Measurements from ENCODE around the gene SORCS2. TPM values are rescaled to one million over a fixed set of nuclear protein-coding genes. Genes with fewer than 3 reads are reported as not detected.

SORCS2 gene
- total RNA-seq, 1 donor from 2014 or later, result 13.8 TPM

DNA sequence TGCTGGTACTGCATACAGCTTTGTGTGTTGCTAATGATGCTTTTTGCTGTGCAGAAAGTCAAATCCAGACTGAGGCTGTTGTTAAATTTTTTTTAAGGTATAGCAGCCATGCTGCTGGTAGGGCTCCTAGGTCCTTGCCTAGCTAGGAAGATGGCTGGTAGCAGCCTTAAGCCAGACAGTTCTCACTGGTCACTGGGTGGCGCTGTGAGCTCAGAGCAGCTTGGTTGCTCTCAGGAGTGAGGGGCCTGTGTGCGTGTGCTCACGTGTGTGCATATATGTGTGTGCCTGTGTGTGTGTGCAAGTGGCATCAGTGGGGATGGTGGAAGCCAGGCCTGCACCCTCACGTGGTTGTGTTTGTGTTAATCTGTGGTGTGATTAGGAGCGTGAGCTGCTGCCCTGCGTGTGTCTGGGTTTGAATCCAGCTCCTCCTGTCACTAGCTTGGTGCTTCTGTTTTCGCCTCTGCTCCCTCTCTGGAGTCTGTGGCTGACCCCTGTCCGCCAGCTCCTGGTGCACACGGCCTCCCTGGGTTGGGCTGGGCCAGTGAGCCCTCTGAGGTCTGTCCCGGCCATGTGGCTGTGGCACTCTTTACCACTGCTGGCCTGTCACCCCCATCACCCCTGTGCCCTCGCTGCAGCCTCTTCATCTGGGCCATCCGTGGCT lies 46.1 kb downstream of the SORCS2 start:
- Mint-ChIP-seq H3K9me3 (ENCODE audit: unreplicated experiment) (peaks cover 4% of the 10 kb centered on the region), H3K4me1 (ENCODE audit: low read depth, unreplicated experiment) (peaks cover 7% of the 10 kb centered on the region), H3K4me3 (ENCODE audit: unreplicated experiment) (no peak overlapping the region), H3K27me3 (ENCODE audit: low read depth, unreplicated experiment) (peaks cover 21% of the 10 kb centered on the region), H3K27ac (ENCODE audit: unreplicated experiment) (no peak overlapping the region), H3K36me3 (ENCODE audit: low read depth, unreplicated experiment) (peaks cover 9% of the 10 kb centered on the region)
- no peak overlapping the region for H3K27ac ChIP-seq (ENCODE audit: low read depth, low read length)
- H3K36me3 ChIP-seq (ENCODE audit: insufficient read depth, low read length), result no peaks in the 10 kb centered on the region
- H2AFZ ChIP-seq (ENCODE audit: low read depth, low read length), result no peak overlapping the region
- H4K20me1 ChIP-seq (ENCODE audit: insufficient read depth, low read length), result peaks cover 58% of the 10 kb centered on the region
- peaks cover 4% of the 10 kb centered on the region for H3K9me3 ChIP-seq (ENCODE audit: insufficient read depth, low read depth, low read length)
- no peaks in the 10 kb centered on the region for H3K4me1 ChIP-seq (ENCODE audit: insufficient read depth, low read length)
- peaks cover 26% of the 10 kb centered on the region for H3K79me2 ChIP-seq (ENCODE audit: insufficient read depth, low read length)
- H3K4me3 ChIP-seq (ENCODE audit: insufficient read depth, low read depth, low read length), result no peak overlapping the region
- no peak overlapping the region for H3K9ac ChIP-seq (ENCODE audit: low read length)
- no peak overlapping the region for H3K4me2 ChIP-seq (ENCODE audit: low read length)
- no peak for TF ChIP-seq EZH2 (IDR thresholded peaks at IDR 0.05; ENCODE audit: insufficient read depth, low read length)
- TF ChIP-seq CTCF (IDR thresholded peaks at IDR 0.05; ENCODE audit: insufficient read depth, low read depth, low read length), result peak; percentile 22
- no peak for FAIRE-seq
- no peaks in the 10 kb centered on the region for H3K27me3 ChIP-seq (ENCODE audit: insufficient read depth, low read length)
- no peak for DNase-seq (ENCODE audit: low read depth)

- Histone ChIP-seq H3K36me3 (ENCODE audit: insufficient read depth, low read length) (no peaks in the 10 kb centered on the region), H4K20me1 (ENCODE audit: insufficient read depth, low read length) (peaks cover 57% of the 10 kb centered on the region), H2AFZ (ENCODE audit: low read depth, low read length) (no peak overlapping the region), H3K9ac (ENCODE audit: low read length) (no peak overlapping the region), H3K4me1 (ENCODE audit: insufficient read depth, low read length) (no peaks in the 10 kb centered on the region), H3K27me3 (ENCODE audit: insufficient read depth, low read length) (no peaks in the 10 kb centered on the region), H3K79me2 (ENCODE audit: insufficient read depth, low read length) (peaks cover 32% of the 10 kb centered on the region), H3K27ac (ENCODE audit: low read depth, low read length) (no peak overlapping the region), H3K4me3 (ENCODE audit: insufficient read depth, low read depth, low read length) (no peak overlapping the region), H3K4me2 (ENCODE audit: low read length) (no peak overlapping the region), H3K9me3 (ENCODE audit: insufficient read depth, low read depth, low read length) (peaks cover 4% of the 10 kb centered on the region)
- H3K9me3 Mint-ChIP-seq (ENCODE audit: unreplicated experiment), result peaks cover 4% of the 10 kb centered on the region
- no peak overlapping the region for H3K4me3 Mint-ChIP-seq (ENCODE audit: unreplicated experiment)
- peaks cover 9% of the 10 kb centered on the region for H3K36me3 Mint-ChIP-seq (ENCODE audit: low read depth, unreplicated experiment)
- no peak overlapping the region for H3K27ac Mint-ChIP-seq (ENCODE audit: unreplicated experiment)
- H3K27me3 Mint-ChIP-seq (ENCODE audit: low read depth, unreplicated experiment), result peaks cover 19% of the 10 kb centered on the region
- DNase-seq (ENCODE audit: low read depth) (no peak), FAIRE-seq (no peak)
- peaks cover 7% of the 10 kb centered on the region for H3K4me1 Mint-ChIP-seq (ENCODE audit: low read depth, unreplicated experiment)
- no peak for TF ChIP-seq EZH2 (IDR thresholded peaks at IDR 0.05; ENCODE audit: insufficient read depth, low read length)
- TF ChIP-seq CTCF (IDR thresholded peaks at IDR 0.05; ENCODE audit: insufficient read depth, low read depth, low read length), result no peak
Observed at GRCh38 chr4:7239101-7239820, 46.9 kb downstream of the SORCS2 start.

DNA sequence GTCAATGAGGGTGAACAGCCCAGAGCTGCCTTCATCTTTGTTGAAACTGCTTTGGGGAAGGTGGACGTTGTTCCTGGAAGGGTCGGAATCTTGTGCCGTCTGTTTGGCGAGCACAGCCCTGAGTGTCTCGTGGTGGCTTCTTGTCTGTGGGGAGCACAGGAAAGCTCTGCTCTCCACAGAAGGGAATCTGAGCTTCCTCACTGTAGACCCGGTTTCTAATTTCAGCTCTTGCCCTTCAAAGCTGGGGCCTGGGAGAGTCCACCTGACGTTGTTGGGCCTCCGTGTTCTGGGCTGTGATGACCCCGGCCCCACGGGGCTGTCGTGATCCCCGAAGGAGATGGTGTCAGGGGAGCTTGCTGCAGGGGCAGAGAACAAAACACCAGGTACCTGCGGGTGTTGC lies 47.5 kb downstream of the SORCS2 start:
- Histone ChIP-seq H3K79me2 (ENCODE audit: insufficient read depth, low read length) (peaks cover 32% of the 10 kb centered on the region), H3K9ac (ENCODE audit: low read length) (no peak overlapping the region), H3K4me2 (ENCODE audit: low read length) (no peak overlapping the region), H3K27ac (ENCODE audit: low read depth, low read length) (no peak overlapping the region), H3K4me1 (ENCODE audit: insufficient read depth, low read length) (no peaks in the 10 kb centered on the region), H4K20me1 (ENCODE audit: insufficient read depth, low read length) (peaks cover 56% of the 10 kb centered on the region), H2AFZ (ENCODE audit: low read depth, low read length) (no peak overlapping the region), H3K9me3 (ENCODE audit: insufficient read depth, low read depth, low read length) (peaks cover 4% of the 10 kb centered on the region), H3K27me3 (ENCODE audit: insufficient read depth, low read length) (no peaks in the 10 kb centered on the region), H3K4me3 (ENCODE audit: insufficient read depth, low read depth, low read length) (no peak overlapping the region), H3K36me3 (ENCODE audit: insufficient read depth, low read length) (no peaks in the 10 kb centered on the region)
- peaks cover 19% of the 10 kb centered on the region for H3K27me3 Mint-ChIP-seq (ENCODE audit: low read depth, unreplicated experiment)
- FAIRE-seq (no peak), DNase-seq (ENCODE audit: low read depth) (no peak)
- H3K4me3 Mint-ChIP-seq (ENCODE audit: unreplicated experiment), result no peak overlapping the region
- TF ChIP-seq EZH2 (IDR thresholded peaks at IDR 0.05; ENCODE audit: insufficient read depth, low read length) (no peak), CTCF (IDR thresholded peaks at IDR 0.05; ENCODE audit: insufficient read depth, low read depth, low read length) (no peak)
- peaks cover 4% of the 10 kb centered on the region for H3K9me3 Mint-ChIP-seq (ENCODE audit: unreplicated experiment)
- H3K27ac Mint-ChIP-seq (ENCODE audit: unreplicated experiment), result no peak overlapping the region
- peaks cover 9% of the 10 kb centered on the region for H3K36me3 Mint-ChIP-seq (ENCODE audit: low read depth, unreplicated experiment)
- H3K4me1 Mint-ChIP-seq (ENCODE audit: low read depth, unreplicated experiment), result peaks cover 7% of the 10 kb centered on the region

All from astrocyte (in vitro differentiated cells and primary cell).